ENCODE data around the gene VPS9D1. TPM values are rescaled to one million over a fixed set of nuclear protein-coding genes. Genes with fewer than 3 reads are reported as not detected.

Gene VPS9D1
- total RNA-seq, 1 donor from 2014 or later = 3.4 TPM

GRCh38 chr16:89742948-89743347 is 22.2 kb upstream of the VPS9D1 start:
- no peak overlapping the region for H3K4me3 ChIP-seq (ENCODE audit: low read depth, low read length)
- TF ChIP-seq CTCF (IDR thresholded peaks at IDR 0.05; ENCODE audit: insufficient read depth, low read length, severe bottlenecking) = no peak
- H3K27me3 ChIP-seq (ENCODE audit: control insufficient read depth, insufficient read depth, low read length) = no peaks in the 10 kb centered on the region
- no peak for FAIRE-seq
- peaks cover 19% of the 10 kb centered on the region for H3K36me3 ChIP-seq (ENCODE audit: control insufficient read depth, insufficient read depth, low read length)
- no peak for DNase-seq (ENCODE audit: low read depth)

GRCh38 chr16:89741342-89742014 is 20.8 kb upstream of the VPS9D1 start:
- Histone ChIP-seq H3K4me3 (ENCODE audit: low read depth, low read length) (no peak overlapping the region), H3K36me3 (ENCODE audit: control insufficient read depth, insufficient read depth, low read length) (peaks cover 20% of the 10 kb centered on the region), H3K27me3 (ENCODE audit: control insufficient read depth, insufficient read depth, low read length) (no peaks in the 10 kb centered on the region)
- TF ChIP-seq CTCF (IDR thresholded peaks at IDR 0.05; ENCODE audit: insufficient read depth, low read length, severe bottlenecking) = no peak
- FAIRE-seq (peak; percentile 36), DNase-seq (ENCODE audit: low read depth) (no peak)

- Histone ChIP-seq H3K4me3 (ENCODE audit: low read depth, low read length) (no peak overlapping the region), H3K36me3 (ENCODE audit: control insufficient read depth, insufficient read depth, low read length) (peaks cover 23% of the 10 kb centered on the region), H3K27me3 (ENCODE audit: control insufficient read depth, insufficient read depth, low read length) (no peaks in the 10 kb centered on the region)
- FAIRE-seq (no peak), DNase-seq (ENCODE audit: low read depth) (no peak)
- no peak for TF ChIP-seq CTCF (IDR thresholded peaks at IDR 0.05; ENCODE audit: insufficient read depth, low read length, severe bottlenecking)
Measured at GRCh38 chr16:89739383-89739782, 18.7 kb upstream of the VPS9D1 start.

GRCh38 chr16:89738538-89739317 is 18.0 kb upstream of the VPS9D1 start:
- no peaks in the 10 kb centered on the region for H3K27me3 ChIP-seq (ENCODE audit: control insufficient read depth, insufficient read depth, low read length)
- TF ChIP-seq CTCF (IDR thresholded peaks at IDR 0.05; ENCODE audit: insufficient read depth, low read length, severe bottlenecking) = no peak
- no peak overlapping the region for H3K4me3 ChIP-seq (ENCODE audit: low read depth, low read length)
- H3K36me3 ChIP-seq (ENCODE audit: control insufficient read depth, insufficient read depth, low read length) = peaks cover 28% of the 10 kb centered on the region
- no peak for FAIRE-seq
- DNase-seq (ENCODE audit: low read depth) = no peak

- Histone ChIP-seq H3K4me3 (ENCODE audit: low read depth, low read length) (no peak overlapping the region), H3K27me3 (ENCODE audit: control insufficient read depth, insufficient read depth, low read length) (no peaks in the 10 kb centered on the region), H3K36me3 (ENCODE audit: control insufficient read depth, insufficient read depth, low read length) (peaks cover 33% of the 10 kb centered on the region)
- FAIRE-seq = no peak
- no peak for DNase-seq (ENCODE audit: low read depth)
- no peak for TF ChIP-seq CTCF (IDR thresholded peaks at IDR 0.05; ENCODE audit: insufficient read depth, low read length, severe bottlenecking)
Measured at GRCh38 chr16:89738072-89738377, 17.3 kb upstream of the VPS9D1 start.
